ENCODE data around the gene KRTAP5-9.
"Not testable (repeated sequence)": the region's sequence is repeated elsewhere in the genome, so short reads cannot be mapped to it uniquely, and the experiment has no call there.

The KRTAP5-9 gene

DNA sequence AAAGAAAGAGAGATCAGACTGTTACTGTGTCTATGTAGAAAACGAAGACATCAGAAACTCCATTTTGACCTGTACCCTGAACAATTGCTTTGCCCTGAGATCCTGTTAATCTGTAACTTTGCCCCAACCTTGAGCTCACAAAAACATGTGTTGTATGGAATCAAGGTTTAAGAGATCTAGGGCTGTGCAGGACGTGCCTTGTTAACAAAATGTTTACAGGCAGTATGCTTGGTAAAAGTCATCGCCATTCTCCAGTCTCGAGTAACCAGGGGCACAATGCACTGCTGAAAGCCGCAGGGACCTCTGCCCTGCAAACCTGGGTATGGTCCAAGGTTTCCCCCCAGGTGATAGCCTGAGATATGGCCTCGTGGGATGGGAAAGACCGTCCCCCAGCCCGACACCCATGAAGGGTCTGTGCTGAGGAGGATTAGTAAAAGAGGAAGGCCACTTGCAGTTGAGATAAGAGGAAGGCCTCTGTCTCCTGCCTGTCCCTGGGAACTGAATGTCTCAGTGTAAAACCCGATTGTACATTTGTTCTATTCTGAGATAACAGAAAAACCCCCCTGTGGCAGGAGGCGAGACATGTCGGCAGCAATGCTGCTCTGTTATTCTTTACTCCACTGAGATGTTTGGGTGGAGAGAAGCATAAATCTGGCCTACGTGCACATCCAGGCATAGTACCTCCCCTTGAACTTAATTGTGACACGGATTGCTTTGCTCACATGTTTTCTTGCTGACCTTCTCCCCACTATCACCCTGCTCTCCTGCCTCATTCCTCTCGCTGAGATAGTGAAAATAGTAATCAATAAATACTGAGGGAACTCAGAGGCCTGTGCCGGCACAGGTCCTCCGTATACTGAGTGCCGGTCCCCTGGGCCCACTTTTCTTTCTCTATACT lies 13.3 kb upstream of the KRTAP5-9 start:
- not testable (repeated sequence) for FAIRE-seq

GRCh38 chr11:71535825-71536224 lies 12.4 kb upstream of the KRTAP5-9 start:
- no peak for FAIRE-seq

DNA sequence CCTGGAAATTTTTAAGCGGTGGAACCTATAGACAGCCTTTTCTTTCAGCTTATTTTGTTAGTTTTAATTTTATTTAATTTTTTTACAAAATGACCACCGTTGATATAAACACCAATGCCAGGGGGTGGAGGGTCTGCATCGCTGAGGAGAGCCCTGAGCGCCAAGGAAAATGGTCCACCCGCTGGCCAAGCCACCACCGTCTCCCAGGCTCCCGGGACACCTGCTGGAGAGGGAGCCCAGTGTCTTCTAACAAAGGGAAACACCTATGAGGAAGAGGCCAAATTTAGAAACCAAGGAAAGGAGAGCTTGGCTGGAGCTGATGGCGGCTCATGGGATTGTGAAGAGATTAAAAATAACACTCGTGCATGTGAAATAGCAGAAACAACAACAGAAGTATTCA lies 10.7 kb upstream of the KRTAP5-9 start:
- no peak for FAIRE-seq

DNA sequence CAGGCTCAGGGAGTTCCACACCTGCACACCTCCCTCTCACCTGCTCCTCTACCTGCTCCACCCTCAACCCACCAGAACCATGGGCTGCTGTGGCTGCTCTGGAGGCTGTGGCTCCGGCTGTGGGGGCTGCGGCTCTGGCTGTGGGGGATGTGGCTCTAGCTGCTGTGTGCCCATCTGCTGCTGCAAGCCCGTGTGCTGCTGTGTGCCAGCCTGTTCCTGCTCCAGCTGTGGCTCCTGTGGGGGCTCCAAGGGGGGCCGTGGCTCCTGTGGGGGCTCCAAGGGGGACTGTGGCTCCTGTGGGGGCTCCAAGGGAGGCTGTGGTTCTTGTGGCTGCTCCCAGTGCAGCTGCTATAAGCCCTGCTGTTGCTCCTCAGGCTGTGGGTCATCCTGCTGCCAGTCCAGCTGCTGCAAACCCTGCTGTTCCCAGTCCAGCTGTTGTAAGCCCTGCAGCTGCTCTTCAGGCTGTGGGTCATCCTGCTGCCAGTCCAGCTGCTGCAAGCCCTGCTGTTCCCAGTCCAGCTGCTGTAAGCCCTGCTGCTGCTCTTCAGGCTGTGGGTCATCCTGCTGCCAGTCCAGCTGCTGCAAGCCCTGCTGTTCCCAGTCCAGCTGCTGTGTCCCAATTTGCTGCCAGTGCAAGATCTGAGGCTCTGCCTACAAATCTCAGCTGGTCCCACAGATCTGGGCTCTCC lies 10.1 kb upstream of the KRTAP5-9 start, which contains the start of gene KRTAP5-8:
Gene KRTAP5-8, plus strand, starts transcription at position 49 of the 689 bp plus-strand sequence. Its CDS starts 31 bp downstream, at position 80.
- not testable (repeated sequence) for FAIRE-seq

DNA sequence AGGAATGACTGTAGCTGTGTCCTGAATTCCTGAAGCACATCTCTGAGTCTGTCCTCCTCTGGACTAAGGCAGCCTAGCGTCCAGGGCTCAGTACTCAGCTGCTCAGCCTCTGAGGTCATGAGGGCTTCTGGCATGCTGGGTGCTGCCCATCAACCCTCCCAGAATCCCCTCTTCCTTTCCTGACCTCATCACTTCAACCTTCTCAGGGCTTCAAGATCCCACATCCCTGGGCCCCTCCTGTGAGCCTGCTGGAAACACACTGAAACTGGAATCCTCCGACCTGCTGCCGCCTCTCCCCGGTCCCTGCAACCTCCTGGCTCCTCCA lies 9.6 kb upstream of the KRTAP5-9 start:
- no peak for FAIRE-seq

DNA sequence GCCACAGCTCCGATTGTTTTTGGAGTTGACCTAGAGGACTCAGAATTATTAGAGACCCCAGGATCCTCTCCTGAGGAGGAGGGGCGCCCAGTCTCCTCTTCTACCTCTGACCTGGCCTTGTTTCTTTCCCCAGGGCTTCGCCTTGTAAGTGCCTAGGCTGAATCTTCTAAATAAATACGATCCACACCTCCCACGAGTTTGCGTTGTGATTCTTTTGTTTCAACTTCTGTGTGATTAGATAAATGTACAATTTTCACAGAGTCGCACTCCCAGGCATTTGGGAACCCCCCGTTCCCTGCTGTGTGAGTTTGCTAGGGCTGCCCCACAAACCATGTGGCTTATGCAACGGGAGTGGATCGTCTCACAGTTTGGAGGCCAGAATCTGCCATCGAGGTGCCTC lies 9.2 kb upstream of the KRTAP5-9 start:
- FAIRE-seq = no peak

DNA sequence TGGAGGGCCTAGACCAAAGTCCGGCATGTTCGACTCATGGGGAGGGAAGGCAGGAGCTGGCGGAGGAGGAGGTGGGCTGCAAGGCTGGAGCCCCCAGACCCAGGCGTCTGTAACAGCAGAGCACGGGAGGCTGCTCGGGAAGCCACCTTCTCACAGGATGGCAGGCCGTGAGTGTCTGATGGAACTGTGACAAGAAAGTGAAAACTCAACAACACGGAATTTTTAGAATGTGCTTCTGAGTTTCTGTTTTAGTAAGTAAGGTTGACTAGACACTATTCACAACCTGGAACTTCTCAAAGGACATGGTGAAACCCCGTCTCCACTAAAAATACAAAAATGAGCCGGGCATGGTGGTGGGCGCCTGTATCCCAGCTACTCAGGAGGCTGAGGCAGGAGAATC lies 8.2 kb upstream of the KRTAP5-9 start:
- FAIRE-seq = not testable (repeated sequence)

- FAIRE-seq = not testable (repeated sequence)
Observed at GRCh38 chr11:71540521-71541304, 7.5 kb upstream of the KRTAP5-9 start.

DNA sequence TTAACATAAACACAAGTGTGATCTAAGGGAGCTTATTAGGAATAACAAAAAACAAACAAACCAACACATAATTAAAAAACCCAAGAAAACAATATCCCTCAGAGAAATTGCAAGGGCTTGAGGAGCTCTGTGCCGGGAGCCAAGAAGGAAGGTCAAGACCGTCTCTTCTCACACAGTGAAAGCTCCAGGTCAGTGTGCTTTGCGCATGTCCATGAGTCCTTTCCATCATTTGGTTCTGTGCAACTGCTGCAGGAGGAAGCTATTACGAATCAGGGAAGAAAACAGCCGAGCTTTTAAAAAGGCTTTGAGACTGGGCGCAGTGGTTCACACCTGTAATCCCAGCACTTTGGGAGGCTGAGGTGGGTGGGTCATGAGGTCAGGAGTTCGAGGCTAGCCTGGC lies 5.8 kb upstream of the KRTAP5-9 start:
- FAIRE-seq = no peak

- no peak for FAIRE-seq
Observed at GRCh38 chr11:71542879-71543777, 5.1 kb upstream of the KRTAP5-9 start.

- no peak for FAIRE-seq
Observed at GRCh38 chr11:71543866-71544265, 4.4 kb upstream of the KRTAP5-9 start.

- FAIRE-seq = no peak
Observed at GRCh38 chr11:71544525-71545214, 3.5 kb upstream of the KRTAP5-9 start.

DNA sequence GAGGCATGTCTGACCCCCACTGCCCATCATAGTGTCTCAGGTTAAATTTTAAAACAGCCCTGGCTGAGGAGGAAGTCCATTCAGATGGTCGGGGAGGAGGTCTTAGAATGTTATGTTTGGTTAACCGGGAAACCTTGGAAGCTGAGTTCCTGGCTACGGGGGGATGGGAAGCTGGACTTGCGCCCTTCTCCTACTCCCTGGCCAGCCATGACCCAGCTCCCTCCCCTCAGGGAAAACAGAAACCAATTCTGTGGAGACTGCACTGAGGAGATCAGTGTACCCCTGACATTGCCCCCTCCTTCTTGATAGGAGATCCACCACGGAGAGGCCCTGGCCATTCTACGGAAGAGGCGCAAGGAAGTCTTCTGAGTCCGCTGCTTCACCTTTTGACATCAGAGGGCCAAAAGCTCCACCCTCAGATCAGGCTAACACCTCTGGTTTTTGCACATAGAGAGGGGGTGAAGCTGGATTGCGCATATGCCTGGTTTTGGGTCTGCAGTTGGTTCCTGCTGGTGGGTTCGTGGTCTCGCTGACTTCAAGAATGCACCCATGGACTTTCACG lies 2.7 kb upstream of the KRTAP5-9 start:
- FAIRE-seq = no peak

DNA sequence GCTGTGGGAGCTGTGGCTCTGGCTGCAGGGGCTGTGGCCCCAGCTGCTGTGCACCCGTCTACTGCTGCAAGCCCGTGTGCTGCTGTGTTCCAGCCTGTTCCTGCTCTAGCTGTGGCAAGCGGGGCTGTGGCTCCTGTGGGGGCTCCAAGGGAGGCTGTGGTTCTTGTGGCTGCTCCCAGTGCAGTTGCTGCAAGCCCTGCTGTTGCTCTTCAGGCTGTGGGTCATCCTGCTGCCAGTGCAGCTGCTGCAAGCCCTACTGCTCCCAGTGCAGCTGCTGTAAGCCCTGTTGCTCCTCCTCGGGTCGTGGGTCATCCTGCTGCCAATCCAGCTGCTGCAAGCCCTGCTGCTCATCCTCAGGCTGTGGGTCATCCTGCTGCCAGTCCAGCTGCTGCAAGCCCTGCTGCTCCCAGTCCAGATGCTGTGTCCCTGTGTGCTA lies 514 bp downstream of the KRTAP5-9 start:
- FAIRE-seq = no peak

- FAIRE-seq = no peak
Observed at GRCh38 chr11:71551711-71552110, 3.5 kb downstream of the KRTAP5-9 start.

DNA sequence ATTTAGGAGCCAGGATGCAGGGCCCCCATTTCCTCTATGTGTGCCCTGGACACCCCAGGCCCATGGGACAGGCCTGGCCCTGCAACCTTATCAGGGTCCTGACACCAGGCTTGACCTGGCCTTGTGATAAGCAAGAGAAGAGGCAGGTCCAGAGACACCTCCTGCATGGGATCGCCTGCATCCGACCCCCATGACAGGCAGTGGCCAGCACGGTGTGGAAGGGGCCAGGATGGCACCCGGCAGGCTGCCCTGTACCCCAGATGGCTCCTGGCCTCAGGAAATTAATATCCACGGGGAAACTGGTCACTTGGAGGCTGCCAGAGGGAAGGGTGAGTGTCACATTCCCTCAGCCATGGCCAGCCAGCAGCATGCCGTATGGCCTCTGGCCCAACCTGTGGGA lies 6.8 kb downstream of the KRTAP5-9 start:
- FAIRE-seq = no peak

- FAIRE-seq = no peak
Observed at GRCh38 chr11:71555508-71555907, 7.3 kb downstream of the KRTAP5-9 start.

- FAIRE-seq = no peak
Observed at GRCh38 chr11:71556018-71556417, 7.8 kb downstream of the KRTAP5-9 start.

DNA sequence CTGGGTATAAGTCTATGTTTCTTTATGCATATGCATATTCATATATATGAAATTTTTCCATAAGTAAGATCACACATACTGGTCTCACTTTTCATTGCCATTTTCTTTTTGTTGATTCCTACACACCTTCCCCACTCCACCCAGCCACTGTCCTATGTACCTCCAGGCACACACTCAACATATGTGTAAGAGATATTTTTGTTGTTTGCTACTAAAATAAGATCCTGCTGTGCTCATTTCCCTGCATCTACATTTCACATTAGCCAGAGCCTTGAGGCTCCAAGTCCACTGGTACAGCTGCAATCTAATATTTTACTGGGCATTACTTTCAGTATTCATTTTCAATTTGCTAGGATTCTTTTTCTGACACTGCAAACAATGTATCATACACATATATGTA lies 9.0 kb downstream of the KRTAP5-9 start:
- FAIRE-seq = no peak

DNA sequence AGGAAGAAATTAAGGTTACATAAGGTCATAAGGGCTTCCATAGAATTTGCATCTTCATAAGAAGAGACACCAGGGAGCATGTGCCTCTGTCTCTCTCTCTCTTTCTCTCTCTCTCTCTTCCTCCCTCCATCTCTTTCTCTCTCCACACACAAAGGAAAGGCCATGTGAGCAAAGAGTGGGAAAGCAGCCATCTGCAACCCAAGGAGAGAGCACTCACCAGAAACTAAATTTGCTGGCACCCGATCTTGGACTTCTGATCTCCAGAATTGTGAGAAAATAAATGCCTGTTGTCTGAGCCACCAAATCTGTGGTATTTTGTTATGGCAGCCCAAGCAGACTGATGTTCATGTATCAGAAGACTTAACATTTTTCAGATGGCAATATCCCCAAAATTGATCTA lies 10.8 kb downstream of the KRTAP5-9 start:
- no peak for FAIRE-seq

GRCh38 chr11:71562120-71562519 lies 13.9 kb downstream of the KRTAP5-9 start:
- FAIRE-seq = no peak
